HepG2 (cell line): ENCODE measurements around the gene MPZ. TPM values are rescaled to one million over a fixed set of nuclear protein-coding genes. Genes with fewer than 3 reads are reported as not detected.

ENCODE experiments used
- BCL6 ChIP-seq: IDR thresholded peaks from 2 replicates; pipeline ENCODE4 v1.6.1; 2016; ENCODE audit warnings: missing genetic modification reagents, missing compliant biosample characterization
- BRD4 ChIP-seq: sonication (generic); formaldehyde crosslinking; IDR thresholded peaks from 2 replicates; pipeline ENCODE4 v1.4.0; 2020; ENCODE audit warnings: missing genetic modification reagents
- NPAS2 ChIP-seq: sonication (generic); formaldehyde crosslinking; IDR thresholded peaks from 2 replicates; pipeline ENCODE4 v1.8.0; 2022; ENCODE audit warnings: mild to moderate bottlenecking, missing genetic modification reagents, borderline replicate concordance
- NR2F1 ChIP-seq, 2 experiments: fragments of 450-650 bp in 1 of 2; formaldehyde crosslinking in 1 of 2; IDR thresholded peaks; 2 replicates each; pipeline versions ENCODE4 v1.5.0 to v1.6.1; 2016 to 2020; ENCODE audit warnings: mild to moderate bottlenecking in 1 of 2, missing compliant biosample characterization in 1 of 2, missing genetic modification reagents in 1 of 2, moderate library complexity in 1 of 2
- NR2F6 ChIP-seq, 2 experiments: IDR thresholded peaks; 2 replicates each; pipeline ENCODE4 v1.6.1; 2016; ENCODE audit warnings: antibody characterized with exemption in 1 of 2, mild to moderate bottlenecking in 1 of 2
- SPEN ChIP-seq: sonication (generic); formaldehyde crosslinking; IDR thresholded peaks from 2 replicates; pipeline ENCODE4 v1.5.1; 2020; ENCODE audit warnings: low read depth, mild to moderate bottlenecking, missing genetic modification reagents
- polyA plus RNA-seq, 8 experiments: library from polyadenylated mRNA; depleted of rRNA in 3 of 8; stranded (reverse) in 7 of 8; unstranded in 1 of 8; fragments of >200 nt; fragmentation: Illumina TruSeq in 4 of 8; extraction: Trizol in 4 of 8; gene quantifications; 2 replicates each; pipeline versions ENCODE4 v1.2.1 to v1.2.3, GENCODE V29; 2011 to 2016; ENCODE audit warnings: low read depth in 4 of 8, missing spikeins in 1 of 8, mixed read lengths in 1 of 8; ENCODE audit not compliant: insufficient read depth in 1 of 8
- total RNA-seq, 5 experiments: library from RNA; depleted of rRNA; stranded (reverse); fragments of >200 nt; fragmentation: Illumina TruSeq; extraction: Trizol; gene quantifications; 2 replicates each; pipeline ENCODE4 v1.2.3, GENCODE V29; 2016; ENCODE audit warnings: low read depth in 1 of 5
- TF ChIP-seq, protein P1 (sequence below): sonication (generic); formaldehyde crosslinking; IDR thresholded peaks from 2 replicates; pipeline ENCODE4 v1.8.1; 2022; ENCODE audit warnings: mild to moderate bottlenecking, missing genetic modification reagents
- TF ChIP-seq, protein P2 (sequence below): sonication (generic); formaldehyde crosslinking; IDR thresholded peaks from 2 replicates; pipeline ENCODE4 v1.4.0; 2020; ENCODE audit warnings: missing genetic modification reagents
- TF ChIP-seq, protein P3 (sequence below), 2 experiments: fragments of 450-650 bp in 1 of 2; sonication (generic) in 1 of 2; formaldehyde crosslinking; IDR thresholded peaks; 2 replicates each; pipeline versions ENCODE4 v1.5.0 to v1.8.0; 2020 to 2022; ENCODE audit warnings: mild to moderate bottlenecking in 1 of 2, missing genetic modification reagents in 1 of 2
- TF ChIP-seq, protein P4 (sequence below): sonication (generic); formaldehyde crosslinking; IDR thresholded peaks from 2 replicates; pipeline ENCODE4 v1.5.0; 2020; ENCODE audit warnings: missing genetic modification reagents
- TF ChIP-seq, protein P5 (sequence below): sonication (generic); formaldehyde crosslinking; IDR thresholded peaks from 2 replicates; pipeline ENCODE4 v1.8.0; 2022; ENCODE audit warnings: mild to moderate bottlenecking, missing genetic modification reagents, moderate library complexity
- TF ChIP-seq, protein P6 (sequence below): sonication (generic); formaldehyde crosslinking; IDR thresholded peaks from 2 replicates; pipeline ENCODE4 v1.4.0; 2020; ENCODE audit warnings: missing genetic modification reagents, borderline replicate concordance

MPZ gene
- total and polyA plus RNA-seq, 2 of the 13 experiments (the other 11 are each of a cell fraction or from before 2014, with no cell fraction given), result 18.3 to 24.6 TPM

DNA sequence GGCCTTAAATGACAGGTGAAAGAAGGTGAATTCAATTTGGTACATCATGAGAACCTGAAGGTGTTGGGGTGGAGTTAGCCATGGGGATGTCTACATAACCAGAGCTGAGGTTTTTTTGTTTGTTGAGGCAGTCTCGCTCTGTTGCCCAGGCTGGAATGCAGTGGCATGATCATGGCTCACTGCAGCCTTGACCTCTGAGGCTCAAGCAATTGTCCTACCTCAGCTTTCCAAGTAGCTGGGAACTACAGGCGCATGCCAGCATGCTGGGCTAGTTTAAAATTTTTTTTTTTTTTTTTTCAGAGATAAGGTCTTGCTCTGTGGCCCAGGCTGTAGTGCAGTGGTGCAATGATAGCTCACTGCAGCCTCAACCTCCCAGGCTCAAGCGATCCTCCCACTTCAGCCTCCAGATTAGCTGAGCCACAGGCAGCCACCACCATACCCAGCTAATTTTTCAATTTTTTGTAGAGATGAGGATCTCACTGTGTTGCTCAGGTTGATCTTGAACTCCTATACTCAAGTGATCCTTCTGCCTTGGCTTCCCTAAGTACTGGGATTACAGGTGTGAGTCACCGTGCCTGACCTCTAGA lies 1.9 kb upstream of the MPZ start (continued):
- TF ChIP-seq SPEN, result no peak
- TF ChIP-seq BRD4 (CRISPR knock-in tag), result no peak
- no peak for TF ChIP-seq NPAS2 (CRISPR knock-in tag)
- TF ChIP-seq, protein P1, sequence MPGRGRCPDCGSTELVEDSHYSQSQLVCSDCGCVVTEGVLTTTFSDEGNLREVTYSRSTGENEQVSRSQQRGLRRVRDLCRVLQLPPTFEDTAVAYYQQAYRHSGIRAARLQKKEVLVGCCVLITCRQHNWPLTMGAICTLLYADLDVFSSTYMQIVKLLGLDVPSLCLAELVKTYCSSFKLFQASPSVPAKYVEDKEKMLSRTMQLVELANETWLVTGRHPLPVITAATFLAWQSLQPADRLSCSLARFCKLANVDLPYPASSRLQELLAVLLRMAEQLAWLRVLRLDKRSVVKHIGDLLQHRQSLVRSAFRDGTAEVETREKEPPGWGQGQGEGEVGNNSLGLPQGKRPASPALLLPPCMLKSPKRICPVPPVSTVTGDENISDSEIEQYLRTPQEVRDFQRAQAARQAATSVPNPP (CRISPR knock-in tag), result no peak
- TF ChIP-seq, protein P2, sequence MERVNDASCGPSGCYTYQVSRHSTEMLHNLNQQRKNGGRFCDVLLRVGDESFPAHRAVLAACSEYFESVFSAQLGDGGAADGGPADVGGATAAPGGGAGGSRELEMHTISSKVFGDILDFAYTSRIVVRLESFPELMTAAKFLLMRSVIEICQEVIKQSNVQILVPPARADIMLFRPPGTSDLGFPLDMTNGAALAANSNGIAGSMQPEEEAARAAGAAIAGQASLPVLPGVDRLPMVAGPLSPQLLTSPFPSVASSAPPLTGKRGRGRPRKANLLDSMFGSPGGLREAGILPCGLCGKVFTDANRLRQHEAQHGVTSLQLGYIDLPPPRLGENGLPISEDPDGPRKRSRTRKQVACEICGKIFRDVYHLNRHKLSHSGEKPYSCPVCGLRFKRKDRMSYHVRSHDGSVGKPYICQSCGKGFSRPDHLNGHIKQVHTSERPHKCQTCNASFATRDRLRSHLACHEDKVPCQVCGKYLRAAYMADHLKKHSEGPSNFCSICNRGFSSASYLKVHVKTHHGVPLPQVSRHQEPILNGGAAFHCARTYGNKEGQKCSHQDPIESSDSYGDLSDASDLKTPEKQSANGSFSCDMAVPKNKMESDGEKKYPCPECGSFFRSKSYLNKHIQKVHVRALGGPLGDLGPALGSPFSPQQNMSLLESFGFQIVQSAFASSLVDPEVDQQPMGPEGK (CRISPR knock-in tag), result 0 out of 2 replicates have a peak, but pooled peaks have one; percentile 22
- 0 out of 4 replicates have a peak, but pooled peaks have one; percentile 21 to 39 for TF ChIP-seq NR2F1 (CRISPR knock-in tag; IDR thresholded peaks at IDR 0.05)
- TF ChIP-seq, protein P3, sequence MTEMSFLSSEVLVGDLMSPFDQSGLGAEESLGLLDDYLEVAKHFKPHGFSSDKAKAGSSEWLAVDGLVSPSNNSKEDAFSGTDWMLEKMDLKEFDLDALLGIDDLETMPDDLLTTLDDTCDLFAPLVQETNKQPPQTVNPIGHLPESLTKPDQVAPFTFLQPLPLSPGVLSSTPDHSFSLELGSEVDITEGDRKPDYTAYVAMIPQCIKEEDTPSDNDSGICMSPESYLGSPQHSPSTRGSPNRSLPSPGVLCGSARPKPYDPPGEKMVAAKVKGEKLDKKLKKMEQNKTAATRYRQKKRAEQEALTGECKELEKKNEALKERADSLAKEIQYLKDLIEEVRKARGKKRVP (CRISPR knock-in tag; IDR thresholded peaks at IDR 0.05), result no peak
- TF ChIP-seq, protein P4, sequence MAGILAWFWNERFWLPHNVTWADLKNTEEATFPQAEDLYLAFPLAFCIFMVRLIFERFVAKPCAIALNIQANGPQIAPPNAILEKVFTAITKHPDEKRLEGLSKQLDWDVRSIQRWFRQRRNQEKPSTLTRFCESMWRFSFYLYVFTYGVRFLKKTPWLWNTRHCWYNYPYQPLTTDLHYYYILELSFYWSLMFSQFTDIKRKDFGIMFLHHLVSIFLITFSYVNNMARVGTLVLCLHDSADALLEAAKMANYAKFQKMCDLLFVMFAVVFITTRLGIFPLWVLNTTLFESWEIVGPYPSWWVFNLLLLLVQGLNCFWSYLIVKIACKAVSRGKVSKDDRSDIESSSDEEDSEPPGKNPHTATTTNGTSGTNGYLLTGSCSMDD (CRISPR knock-in tag), result no peak
- TF ChIP-seq BCL6 (CRISPR knock-in tag), result peak; percentile 20; the same call in 1 of the 2 replicates
- TF ChIP-seq, protein P5, sequence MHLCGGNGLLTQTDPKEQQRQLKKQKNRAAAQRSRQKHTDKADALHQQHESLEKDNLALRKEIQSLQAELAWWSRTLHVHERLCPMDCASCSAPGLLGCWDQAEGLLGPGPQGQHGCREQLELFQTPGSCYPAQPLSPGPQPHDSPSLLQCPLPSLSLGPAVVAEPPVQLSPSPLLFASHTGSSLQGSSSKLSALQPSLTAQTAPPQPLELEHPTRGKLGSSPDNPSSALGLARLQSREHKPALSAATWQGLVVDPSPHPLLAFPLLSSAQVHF (CRISPR knock-in tag), result no peak
- TF ChIP-seq NR2F6 (IDR thresholded peaks at IDR 0.05), result peak; percentile 60
- TF ChIP-seq NR2F6 (CRISPR knock-in tag; IDR thresholded peaks at IDR 0.05), result peak; percentile 79
- TF ChIP-seq, protein P6, sequence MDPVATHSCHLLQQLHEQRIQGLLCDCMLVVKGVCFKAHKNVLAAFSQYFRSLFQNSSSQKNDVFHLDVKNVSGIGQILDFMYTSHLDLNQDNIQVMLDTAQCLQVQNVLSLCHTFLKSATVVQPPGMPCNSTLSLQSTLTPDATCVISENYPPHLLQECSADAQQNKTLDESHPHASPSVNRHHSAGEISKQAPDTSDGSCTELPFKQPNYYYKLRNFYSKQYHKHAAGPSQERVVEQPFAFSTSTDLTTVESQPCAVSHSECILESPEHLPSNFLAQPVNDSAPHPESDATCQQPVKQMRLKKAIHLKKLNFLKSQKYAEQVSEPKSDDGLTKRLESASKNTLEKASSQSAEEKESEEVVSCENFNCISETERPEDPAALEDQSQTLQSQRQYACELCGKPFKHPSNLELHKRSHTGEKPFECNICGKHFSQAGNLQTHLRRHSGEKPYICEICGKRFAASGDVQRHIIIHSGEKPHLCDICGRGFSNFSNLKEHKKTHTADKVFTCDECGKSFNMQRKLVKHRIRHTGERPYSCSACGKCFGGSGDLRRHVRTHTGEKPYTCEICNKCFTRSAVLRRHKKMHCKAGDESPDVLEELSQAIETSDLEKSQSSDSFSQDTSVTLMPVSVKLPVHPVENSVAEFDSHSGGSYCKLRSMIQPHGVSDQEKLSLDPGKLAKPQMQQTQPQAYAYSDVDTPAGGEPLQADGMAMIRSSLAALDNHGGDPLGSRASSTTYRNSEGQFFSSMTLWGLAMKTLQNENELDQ (CRISPR knock-in tag), result no peak
